Neural cell (in vitro differentiated cells): ENCODE data around the gene NDUFB1. TPM values are rescaled to one million over a fixed set of nuclear protein-coding genes. Genes with fewer than 3 reads are reported as not detected.

ENCODE experiments used
- H2AFZ ChIP-seq: fragments of 200-600, 300-800 bp; sonication (generic), shearing (Covaris generic); 2 replicates; pipeline ENCODE4 v1.6.0; 2014; ENCODE audit warnings: low read depth, mild to moderate bottlenecking, antibody characterized with exemption, low read length, moderate library complexity
- H3F3A ChIP-seq: fragments of 200-600 bp; shearing (Covaris generic); 2 replicates; pipeline ENCODE4 v1.6.1; 2016; ENCODE audit warnings: mild to moderate bottlenecking, moderate library complexity, mixed read lengths, antibody characterized with exemption, low read length; ENCODE audit not compliant: insufficient read depth, poor library complexity, severe bottlenecking
- H3K27ac ChIP-seq: fragments of 200-600, 300-800 bp; sonication (generic), shearing (Covaris generic); 2 replicates; pipeline ENCODE4 v1.5.1; 2014; ENCODE audit warnings: mild to moderate bottlenecking, low read length, moderate library complexity
- H3K27me3 ChIP-seq: fragments of 300-800, 200-600 bp; sonication (generic), shearing (Covaris generic); 2 replicates; pipeline ENCODE4 v1.6.0; 2014; ENCODE audit warnings: mild to moderate bottlenecking, low read depth, low read length, moderate library complexity; ENCODE audit not compliant: insufficient read depth
- H3K36me3 ChIP-seq: fragments of 300-800, 200-600 bp; sonication (generic), shearing (Covaris generic); 2 replicates; pipeline ENCODE4 v1.5.1; 2014; ENCODE audit warnings: mild to moderate bottlenecking, antibody characterized with exemption, low read length, moderate library complexity; ENCODE audit not compliant: insufficient read depth
- H3K4me2 ChIP-seq: fragments of 300-800, 200-600 bp; sonication (generic), shearing (Covaris generic); 2 replicates; pipeline ENCODE4 v1.6.0; 2014; ENCODE audit warnings: mild to moderate bottlenecking, low read length
- H3K4me3 ChIP-seq: fragments of 300-800, 200-600 bp; sonication (generic), shearing (Covaris generic); 2 replicates; pipeline ENCODE4 v1.5.1; 2014; ENCODE audit warnings: mild to moderate bottlenecking, low read length, moderate library complexity
- H3K79me2 ChIP-seq: fragments of 200-600 bp; shearing (Covaris generic); replicated peaks from 2 replicates; pipeline ENCODE4 v1.6.0; 2014; ENCODE audit warnings: mild to moderate bottlenecking, low read length, moderate library complexity; ENCODE audit not compliant: insufficient read depth
- H3K9ac ChIP-seq: fragments of 300-800, 200-600 bp; sonication (generic), shearing (Covaris generic); 2 replicates; pipeline ENCODE4 v1.6.1; 2016; ENCODE audit warnings: mild to moderate bottlenecking, low read length, mixed read lengths
- H3K9me2 ChIP-seq: fragments of 200-600 bp; shearing (Covaris generic); 2 replicates; pipeline ENCODE4 v1.6.1; 2016; ENCODE audit warnings: mild to moderate bottlenecking, low read length, mixed read lengths; ENCODE audit not compliant: insufficient read depth
- H3K9me3 ChIP-seq: fragments of 200-600, 300-800 bp; sonication (generic), shearing (Covaris generic); 2 replicates; pipeline ENCODE4 v1.6.1; 2016; ENCODE audit warnings: mild to moderate bottlenecking, mixed run types, low read length, moderate library complexity, mixed read lengths
- H4K20me1 ChIP-seq: fragments of 200-600 bp; shearing (Covaris generic); 2 replicates; pipeline ENCODE4 v1.6.1; 2016; ENCODE audit warnings: mild to moderate bottlenecking, mixed run types; ENCODE audit not compliant: insufficient read depth
- EP300 ChIP-seq: fragments of 450-650 bp; conservative IDR thresholded peaks from 2 replicates; pipeline ENCODE4 v1.6.1; 2014; ENCODE audit warnings: antibody characterized with exemption, mild to moderate bottlenecking, moderate library complexity; ENCODE audit not compliant: poor library complexity, severe bottlenecking
- EZH2 ChIP-seq: fragments of 200-600, 300-800 bp; shearing (Covaris generic), sonication (generic); IDR thresholded peaks from 2 replicates; pipeline ENCODE4 v1.6.1; 2014; ENCODE audit warnings: antibody characterized with exemption, low read length, borderline replicate concordance, mild to moderate bottlenecking; ENCODE audit not compliant: insufficient read depth, poor library complexity, severe bottlenecking
- MXI1 ChIP-seq: fragments of 450-650 bp; conservative IDR thresholded peaks from 2 replicates; pipeline ENCODE4 v1.6.1; 2014; ENCODE audit warnings: antibody characterized with exemption, mild to moderate bottlenecking; ENCODE audit not compliant: poor library complexity, severe bottlenecking
- POLR2AphosphoS5 ChIP-seq: IDR thresholded peaks from 2 replicates; pipeline ENCODE4 v1.6.1; 2012
- RAD21 ChIP-seq: fragments of 450-650 bp; conservative IDR thresholded peaks from 2 replicates; pipeline ENCODE4 v1.6.1; 2014; ENCODE audit warnings: antibody characterized with exemption, mild to moderate bottlenecking, moderate library complexity
- SMC3 ChIP-seq: fragments of 450-650 bp; conservative IDR thresholded peaks from 2 replicates; pipeline ENCODE4 v1.6.1; 2014; ENCODE audit warnings: antibody characterized with exemption, mild to moderate bottlenecking, moderate library complexity; ENCODE audit not compliant: poor library complexity
- TAF1 ChIP-seq: IDR thresholded peaks from 2 replicates; pipeline ENCODE4 v1.6.1; 2012; ENCODE audit warnings: low read depth
- polyA plus RNA-seq: library from polyadenylated mRNA; depleted of rRNA; stranded (reverse); fragments of >200 nt; gene quantifications from 2 replicates; pipeline ENCODE4 v1.2.3, GENCODE V29; 2014
- TF ChIP-seq, protein P1 (sequence below): fragments of 450-650 bp; IDR thresholded peaks from 2 replicates; pipeline ENCODE4 v1.5.1; 2014; ENCODE audit warnings: antibody characterized with exemption, mild to moderate bottlenecking, moderate library complexity; ENCODE audit not compliant: poor library complexity, severe bottlenecking
- TF ChIP-seq, protein P2 (sequence below): IDR thresholded peaks from 2 replicates; pipeline ENCODE4 v1.6.1; 2012; ENCODE audit warnings: borderline replicate concordance

NDUFB1 gene
- polyA plus RNA-seq, 1 donor from 2014 or later, result 1,224 TPM

DNA sequence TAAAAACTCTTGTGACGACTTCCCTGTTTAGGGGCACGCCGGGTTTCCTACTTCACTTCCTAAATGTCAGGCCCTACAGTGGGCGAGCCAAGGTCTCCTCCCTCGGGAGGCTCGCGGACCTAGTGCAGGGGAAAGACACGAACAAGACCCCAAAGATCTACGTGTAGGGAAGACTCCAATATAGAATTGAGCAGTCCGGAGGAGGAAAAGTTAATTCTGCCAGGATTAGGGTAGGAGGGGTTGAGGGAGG, 15.7 kb downstream of the NDUFB1 start:
- Histone ChIP-seq H3K79me2 (peaks cover 48% of the 10 kb centered on the region), H3K9me3 (no peaks in the 10 kb centered on the region), H3F3A (no peaks in the 10 kb centered on the region), H3K9me2 (no peaks in the 10 kb centered on the region), H4K20me1 (no peaks in the 10 kb centered on the region), H2AFZ (peak overlapping the region; percentile 98), H3K27ac (peak overlapping the region; percentile 88), H3K4me3 (peak overlapping the region; percentile 97), H3K27me3 (no peaks in the 10 kb centered on the region), H3K4me2 (peak overlapping the region; percentile 79), H3K9ac (peak overlapping the region; percentile 92), H3K36me3 (no peaks in the 10 kb centered on the region)
- TF ChIP-seq EP300, result no peak
- no peak for TF ChIP-seq MXI1
- no peak for TF ChIP-seq SMC3
- TF ChIP-seq, protein P1, sequence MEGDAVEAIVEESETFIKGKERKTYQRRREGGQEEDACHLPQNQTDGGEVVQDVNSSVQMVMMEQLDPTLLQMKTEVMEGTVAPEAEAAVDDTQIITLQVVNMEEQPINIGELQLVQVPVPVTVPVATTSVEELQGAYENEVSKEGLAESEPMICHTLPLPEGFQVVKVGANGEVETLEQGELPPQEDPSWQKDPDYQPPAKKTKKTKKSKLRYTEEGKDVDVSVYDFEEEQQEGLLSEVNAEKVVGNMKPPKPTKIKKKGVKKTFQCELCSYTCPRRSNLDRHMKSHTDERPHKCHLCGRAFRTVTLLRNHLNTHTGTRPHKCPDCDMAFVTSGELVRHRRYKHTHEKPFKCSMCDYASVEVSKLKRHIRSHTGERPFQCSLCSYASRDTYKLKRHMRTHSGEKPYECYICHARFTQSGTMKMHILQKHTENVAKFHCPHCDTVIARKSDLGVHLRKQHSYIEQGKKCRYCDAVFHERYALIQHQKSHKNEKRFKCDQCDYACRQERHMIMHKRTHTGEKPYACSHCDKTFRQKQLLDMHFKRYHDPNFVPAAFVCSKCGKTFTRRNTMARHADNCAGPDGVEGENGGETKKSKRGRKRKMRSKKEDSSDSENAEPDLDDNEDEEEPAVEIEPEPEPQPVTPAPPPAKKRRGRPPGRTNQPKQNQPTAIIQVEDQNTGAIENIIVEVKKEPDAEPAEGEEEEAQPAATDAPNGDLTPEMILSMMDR, result no peak
- TF ChIP-seq RAD21, result no peak
- TF ChIP-seq, protein P2, sequence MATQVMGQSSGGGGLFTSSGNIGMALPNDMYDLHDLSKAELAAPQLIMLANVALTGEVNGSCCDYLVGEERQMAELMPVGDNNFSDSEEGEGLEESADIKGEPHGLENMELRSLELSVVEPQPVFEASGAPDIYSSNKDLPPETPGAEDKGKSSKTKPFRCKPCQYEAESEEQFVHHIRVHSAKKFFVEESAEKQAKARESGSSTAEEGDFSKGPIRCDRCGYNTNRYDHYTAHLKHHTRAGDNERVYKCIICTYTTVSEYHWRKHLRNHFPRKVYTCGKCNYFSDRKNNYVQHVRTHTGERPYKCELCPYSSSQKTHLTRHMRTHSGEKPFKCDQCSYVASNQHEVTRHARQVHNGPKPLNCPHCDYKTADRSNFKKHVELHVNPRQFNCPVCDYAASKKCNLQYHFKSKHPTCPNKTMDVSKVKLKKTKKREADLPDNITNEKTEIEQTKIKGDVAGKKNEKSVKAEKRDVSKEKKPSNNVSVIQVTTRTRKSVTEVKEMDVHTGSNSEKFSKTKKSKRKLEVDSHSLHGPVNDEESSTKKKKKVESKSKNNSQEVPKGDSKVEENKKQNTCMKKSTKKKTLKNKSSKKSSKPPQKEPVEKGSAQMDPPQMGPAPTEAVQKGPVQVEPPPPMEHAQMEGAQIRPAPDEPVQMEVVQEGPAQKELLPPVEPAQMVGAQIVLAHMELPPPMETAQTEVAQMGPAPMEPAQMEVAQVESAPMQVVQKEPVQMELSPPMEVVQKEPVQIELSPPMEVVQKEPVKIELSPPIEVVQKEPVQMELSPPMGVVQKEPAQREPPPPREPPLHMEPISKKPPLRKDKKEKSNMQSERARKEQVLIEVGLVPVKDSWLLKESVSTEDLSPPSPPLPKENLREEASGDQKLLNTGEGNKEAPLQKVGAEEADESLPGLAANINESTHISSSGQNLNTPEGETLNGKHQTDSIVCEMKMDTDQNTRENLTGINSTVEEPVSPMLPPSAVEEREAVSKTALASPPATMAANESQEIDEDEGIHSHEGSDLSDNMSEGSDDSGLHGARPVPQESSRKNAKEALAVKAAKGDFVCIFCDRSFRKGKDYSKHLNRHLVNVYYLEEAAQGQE, result no peak
- no peak for TF ChIP-seq TAF1
- TF ChIP-seq POLR2AphosphoS5, result no peak
- no peak for TF ChIP-seq EZH2

DNA sequence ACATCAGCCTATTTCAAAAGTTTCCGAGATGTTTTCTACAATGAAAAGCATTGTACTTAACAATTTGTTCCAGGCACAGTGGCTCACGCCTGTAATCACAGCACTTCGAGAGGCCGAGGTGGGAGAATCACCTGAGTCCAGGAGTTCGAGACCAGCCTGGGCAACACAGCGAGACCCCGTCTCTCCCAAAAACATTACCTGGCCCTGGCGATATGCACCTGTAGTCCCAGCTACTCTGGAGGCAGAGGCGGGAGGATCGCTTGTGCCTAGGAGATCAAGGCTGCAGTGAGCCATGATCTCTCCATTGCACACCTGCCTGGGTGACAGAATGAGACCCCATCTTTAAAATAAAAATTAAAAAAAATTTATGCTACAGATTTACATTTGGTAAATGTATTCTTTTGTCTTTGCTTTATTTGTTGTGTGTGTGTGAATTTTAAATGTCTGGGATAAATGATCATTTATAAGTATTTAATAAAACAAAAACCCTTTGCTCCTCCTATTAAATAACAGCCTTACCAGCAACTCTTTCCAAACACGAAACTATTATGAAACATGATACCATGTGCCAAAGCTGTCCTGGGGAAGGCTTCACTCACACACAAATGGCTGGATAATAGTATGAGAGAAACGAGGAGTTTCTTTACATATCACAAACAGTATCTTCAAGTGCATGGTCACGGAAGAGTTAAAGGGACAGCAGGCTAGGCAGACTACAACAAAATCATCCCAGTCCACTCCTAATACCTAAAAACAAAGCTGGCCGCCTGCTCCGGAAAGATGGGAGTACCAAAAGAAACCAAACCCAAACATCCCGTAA, 16.2 kb downstream of the NDUFB1 start:
- peaks cover 53% of the 10 kb centered on the region for H3K79me2 ChIP-seq
- no peaks in the 10 kb centered on the region for H3K36me3 ChIP-seq
- TF ChIP-seq EP300 (no peak), RAD21 (no peak), SMC3 (no peak), POLR2AphosphoS5 (no peak), TAF1 (no peak), EZH2 (no peak), MXI1 (no peak)
- TF ChIP-seq, protein P2, result no peak
- TF ChIP-seq, protein P1, result no peak
- H3F3A ChIP-seq, result no peaks in the 10 kb centered on the region
- no peaks in the 10 kb centered on the region for H3K27me3 ChIP-seq
- no peaks in the 10 kb centered on the region for H3K9me2 ChIP-seq
- H3K27ac ChIP-seq, result peak overlapping the region; percentile 88
- H2AFZ ChIP-seq, result peak overlapping the region; percentile 98
- H4K20me1 ChIP-seq, result no peaks in the 10 kb centered on the region
- peak overlapping the region; percentile 79 for H3K4me2 ChIP-seq
- peak overlapping the region; percentile 92 for H3K9ac ChIP-seq
- no peaks in the 10 kb centered on the region for H3K9me3 ChIP-seq
- peak overlapping the region; percentile 97 for H3K4me3 ChIP-seq
